GM08714 (cell line): ENCODE measurements around the gene SRRM5.

Source experiments
- H3K4me3 ChIP-seq: fragments of 200-500 bp; sonication (Bioruptor generic); 2 replicates; pipeline ENCODE4 v1.5.1; 2014; ENCODE audit warnings: mild to moderate bottlenecking, low read length, inconsistent platforms
- ZNF274 ChIP-seq: IDR thresholded peaks from 2 replicates; pipeline ENCODE4 v1.6.1; 2012; ENCODE audit warnings: mild to moderate bottlenecking, low read depth, low read length

Gene SRRM5

DNA sequence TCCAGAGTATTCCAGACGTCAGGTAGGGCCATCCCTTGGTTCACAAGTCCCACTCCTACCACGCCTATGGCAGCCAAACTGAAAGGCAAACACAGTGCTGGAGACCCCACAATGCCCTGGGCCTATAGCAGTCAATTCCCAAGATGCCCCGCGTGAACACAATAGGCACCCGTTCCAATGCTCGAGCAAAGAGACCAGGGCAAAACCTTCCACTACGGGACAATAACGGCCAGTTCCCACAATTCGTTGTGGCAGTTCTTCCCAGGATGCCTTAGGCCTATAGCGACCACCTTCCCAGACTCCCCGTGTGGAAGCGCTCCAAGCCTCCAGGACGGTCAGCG lies 7.0 kb downstream of the SRRM5 start:
- no peak for TF ChIP-seq ZNF274
- H3K4me3 ChIP-seq, result peak overlapping the region; percentile 97

DNA sequence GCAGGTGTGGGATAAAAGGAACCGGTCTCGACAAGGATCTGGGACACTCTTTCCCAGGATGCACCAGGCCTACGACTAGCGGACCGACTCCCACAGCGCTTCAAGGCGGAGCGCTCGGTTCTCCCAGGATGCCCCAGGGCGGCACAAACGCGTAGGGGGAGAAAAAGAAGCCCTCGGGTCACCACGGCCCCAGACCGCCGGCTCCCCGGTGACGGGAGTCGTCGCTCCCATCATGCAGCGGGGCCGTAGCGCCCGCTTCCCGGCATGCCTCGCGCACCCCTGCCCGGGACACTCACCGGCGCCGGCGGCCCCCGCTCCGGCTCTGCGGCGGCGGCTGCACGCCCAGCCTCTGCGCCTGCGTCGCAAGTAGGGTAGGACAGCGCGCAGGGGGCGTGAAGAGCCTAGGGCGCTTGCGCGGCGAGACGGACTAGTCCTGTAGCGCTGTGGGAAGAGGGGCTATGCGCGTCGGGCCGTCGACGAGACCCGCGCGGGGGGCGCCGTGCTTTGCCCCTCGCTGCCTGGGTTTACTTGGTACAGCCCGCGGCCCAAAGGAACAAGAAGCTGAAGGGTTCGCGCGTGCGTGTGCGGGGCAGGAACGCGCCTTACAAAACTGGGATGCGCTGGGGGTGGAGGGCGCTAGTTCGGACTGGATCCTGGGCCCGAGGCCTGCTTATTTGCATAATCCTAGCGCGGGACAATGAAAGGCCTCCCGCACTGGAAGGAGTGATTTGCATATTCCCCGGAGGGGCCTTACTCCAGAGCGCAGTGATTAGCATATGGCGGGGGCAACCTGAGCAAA lies 7.6 kb downstream of the SRRM5 start, which contains the start of gene ZNF428:
ZNF428 (minus strand) TSS at position 368 of the 799 bp plus-strand sequence. CDS start 5,325 bp downstream, outside the sequence.
- H3K4me3 ChIP-seq, result peak within 1 kb of the TSS; percentile 97
- TF ChIP-seq ZNF274, result no peak

DNA sequence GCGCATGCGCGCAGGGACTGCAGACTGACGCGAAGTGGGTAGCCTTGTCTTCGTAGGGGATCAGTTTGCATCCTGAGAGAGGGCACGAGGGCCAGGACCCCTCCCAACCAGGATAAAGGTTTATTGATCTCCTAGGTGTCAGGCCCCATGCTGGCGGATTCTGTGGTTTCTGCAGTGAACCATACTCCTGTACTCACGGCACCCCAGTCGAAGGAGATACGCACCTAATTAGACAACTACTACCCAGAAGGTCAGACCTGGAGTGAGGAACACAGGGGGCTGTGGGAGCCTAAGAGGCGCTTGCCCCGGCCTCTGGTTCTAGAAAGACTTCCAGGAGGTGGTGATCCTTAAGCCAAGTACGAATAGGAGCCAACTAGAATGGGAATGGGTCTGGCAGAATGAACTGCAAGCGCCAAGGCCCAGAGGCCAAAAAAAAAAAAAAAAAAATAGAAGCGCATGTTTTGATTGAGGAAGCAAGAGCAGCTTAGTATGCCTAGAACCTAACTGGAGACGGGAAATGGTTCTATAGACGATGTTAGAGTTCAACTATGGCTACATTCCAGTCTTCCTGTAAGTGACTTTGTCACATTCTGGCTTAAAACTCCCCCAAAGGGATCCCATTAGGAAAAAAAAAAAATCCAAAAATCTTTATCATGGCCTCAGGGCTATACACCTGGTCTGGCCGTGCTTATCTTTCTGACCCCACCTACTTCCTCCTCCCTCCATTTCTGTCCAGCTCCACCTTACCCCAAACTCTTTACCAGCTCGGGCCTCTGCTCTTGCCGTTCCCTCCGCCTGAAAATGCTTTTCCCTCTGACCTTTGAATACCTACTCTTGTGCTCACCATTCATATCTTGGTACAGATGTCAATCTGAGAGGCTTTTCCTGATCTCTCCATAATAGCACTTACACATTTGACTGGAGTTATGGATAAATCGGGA lies 8.4 kb downstream of the SRRM5 start:
- no peak for TF ChIP-seq ZNF274
- peak overlapping the region; percentile 97 for H3K4me3 ChIP-seq

DNA sequence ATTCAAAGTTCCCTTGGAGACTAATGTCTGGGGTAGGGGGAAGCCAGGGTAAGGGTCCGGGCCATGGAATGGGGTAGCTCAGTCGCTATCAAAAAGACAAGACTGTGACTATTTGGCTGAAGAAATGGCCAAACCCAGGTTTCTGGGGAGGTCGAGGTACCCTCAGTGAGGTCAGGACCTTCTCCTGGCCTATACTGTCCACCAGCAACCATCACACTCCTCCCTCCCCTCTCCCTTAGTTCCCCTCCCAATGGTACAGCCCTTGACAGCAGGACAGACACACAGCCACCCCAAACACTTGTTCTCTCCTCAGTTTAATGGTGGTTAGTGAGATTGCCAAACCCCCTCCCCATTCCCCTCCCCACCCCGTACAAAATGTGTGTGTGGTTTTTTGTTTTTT lies 10.2 kb downstream of the SRRM5 start:
- no peak for TF ChIP-seq ZNF274
- no peak overlapping the region for H3K4me3 ChIP-seq

DNA sequence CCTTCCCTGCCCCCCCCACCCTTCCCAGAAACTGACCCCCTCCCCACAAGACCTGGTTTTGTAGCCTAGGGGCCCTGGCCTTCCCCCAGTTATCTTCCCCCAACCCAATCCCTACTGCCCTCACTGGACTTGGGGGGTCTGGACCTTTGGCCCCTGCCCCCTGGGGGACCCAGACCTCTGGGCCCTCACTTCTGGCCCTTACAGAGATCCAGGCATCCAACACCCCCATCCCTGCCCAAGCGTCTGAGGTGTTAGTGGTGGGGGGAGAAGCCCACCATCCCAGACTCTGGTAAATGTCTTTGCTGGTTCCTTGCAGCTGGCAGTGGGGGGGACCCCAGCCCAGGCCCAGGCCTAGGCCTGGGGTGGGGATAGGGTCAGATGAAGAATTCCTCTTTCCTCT lies 11.1 kb downstream of the SRRM5 start:
- no peak for TF ChIP-seq ZNF274
- no peak overlapping the region for H3K4me3 ChIP-seq

DNA sequence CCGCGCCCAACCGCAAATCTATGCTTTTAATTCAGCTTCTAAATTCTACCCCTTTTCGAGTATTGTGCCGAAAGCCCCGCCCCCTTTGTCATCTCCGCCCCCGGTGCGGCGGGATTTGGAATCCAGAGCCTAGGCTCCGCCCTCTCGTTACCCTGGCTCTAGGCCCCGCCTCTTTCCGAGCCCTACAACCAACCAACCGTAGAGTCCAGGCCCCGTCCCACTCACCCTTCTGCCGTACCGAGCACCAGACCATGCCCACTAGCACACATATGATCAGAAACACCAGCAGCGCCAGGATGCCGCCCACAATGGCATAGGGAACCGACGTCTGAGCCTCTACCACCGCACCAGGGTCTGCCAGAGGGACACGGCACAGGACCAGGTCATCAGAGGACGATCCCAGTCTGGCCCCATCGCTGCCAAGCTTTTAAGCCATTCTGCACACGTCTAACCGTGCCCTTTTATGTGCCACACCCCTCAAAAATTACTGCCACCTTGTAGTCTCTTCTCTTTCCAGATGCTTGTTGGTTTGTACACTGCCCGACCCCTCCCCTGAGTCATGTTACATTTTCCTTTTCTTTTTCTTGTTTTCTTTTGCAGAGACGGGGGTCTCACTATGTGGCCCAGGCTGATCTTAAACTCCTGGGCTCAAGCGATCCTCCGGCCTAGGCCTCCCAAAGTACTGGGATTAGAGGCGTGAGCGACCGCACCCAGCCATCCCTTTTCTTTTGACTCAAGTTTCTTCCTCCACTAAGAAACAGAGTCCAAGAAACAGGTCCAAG lies 12.2 kb downstream of the SRRM5 start:
- no peak for TF ChIP-seq ZNF274
- H3K4me3 ChIP-seq, result no peak overlapping the region

DNA sequence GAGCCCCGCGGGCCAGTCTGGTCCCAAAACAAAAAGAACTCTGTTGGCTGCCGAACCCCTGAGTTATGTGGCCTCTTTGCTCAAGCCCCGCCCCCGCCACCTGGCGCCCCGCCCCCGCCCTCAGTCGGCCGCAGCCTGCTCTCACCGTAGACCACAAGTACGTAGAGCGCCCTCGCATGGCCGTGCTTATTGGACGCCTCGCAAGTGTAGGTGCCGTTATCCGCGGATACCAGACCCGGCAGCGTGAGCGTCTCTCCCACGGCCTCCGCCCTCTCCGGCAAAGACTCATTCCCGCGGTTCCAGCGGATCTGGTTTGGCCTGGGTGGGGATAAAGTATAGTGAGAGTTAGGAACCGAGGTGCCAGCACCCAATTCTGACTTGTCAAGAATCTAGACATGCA lies 13.0 kb downstream of the SRRM5 start:
- TF ChIP-seq ZNF274, result no peak
- no peak overlapping the region for H3K4me3 ChIP-seq

DNA sequence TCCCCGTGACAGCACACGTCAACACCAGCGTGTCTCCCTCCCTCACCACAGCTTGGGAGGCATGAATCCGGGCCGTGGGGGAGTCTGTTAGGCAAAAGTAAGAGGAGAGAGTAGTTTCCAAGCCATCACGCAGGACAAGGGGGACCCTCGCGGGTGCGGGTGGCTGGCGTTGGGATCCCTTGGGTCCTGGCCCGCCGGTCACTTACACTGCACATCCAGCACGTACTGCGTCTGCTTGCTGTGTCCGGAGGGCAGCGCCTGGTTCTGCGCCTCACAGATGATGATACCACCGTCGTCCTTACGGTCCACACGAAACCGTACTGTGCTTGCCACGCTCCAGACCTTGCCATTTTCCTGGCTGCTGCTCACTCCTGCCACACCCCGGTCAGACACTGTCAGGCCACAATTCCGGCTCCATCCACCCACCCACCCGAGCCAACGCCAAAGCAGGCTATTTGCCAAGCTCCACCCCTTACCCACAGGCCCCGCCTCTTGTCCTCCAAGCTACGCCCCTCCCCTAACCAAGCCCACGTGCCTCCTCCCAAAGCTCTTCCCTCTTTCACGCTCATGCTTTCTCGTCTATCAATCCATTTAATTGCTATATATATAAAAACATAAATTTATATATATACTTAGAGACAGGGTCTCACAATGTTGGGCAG lies 14.2 kb downstream of the SRRM5 start:
- H3K4me3 ChIP-seq, result no peak overlapping the region

DNA sequence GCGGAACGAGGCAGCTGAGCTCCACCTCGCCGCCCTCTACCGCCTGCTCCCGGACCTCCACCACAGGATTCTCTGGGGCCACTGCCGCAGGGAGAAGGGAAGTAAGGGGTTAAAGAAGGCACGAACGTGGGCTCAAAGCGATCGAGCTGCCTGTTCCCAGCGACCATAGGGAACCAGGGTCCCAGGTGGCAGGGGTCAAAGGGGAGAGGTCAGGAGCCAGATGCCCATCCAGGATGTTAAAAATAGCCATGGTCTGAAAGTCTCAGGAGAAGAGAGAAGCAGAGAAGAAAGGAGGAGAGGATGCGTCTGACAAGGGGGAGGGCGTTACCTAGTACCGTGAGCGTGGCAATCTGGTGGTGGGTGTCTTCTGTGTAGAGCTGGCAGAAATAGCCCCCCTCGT lies 14.9 kb downstream of the SRRM5 start:
- no peak for TF ChIP-seq ZNF274

More for the DNA sequence above, 14.2 kb downstream of the SRRM5 start:
- no peak for TF ChIP-seq ZNF274

DNA sequence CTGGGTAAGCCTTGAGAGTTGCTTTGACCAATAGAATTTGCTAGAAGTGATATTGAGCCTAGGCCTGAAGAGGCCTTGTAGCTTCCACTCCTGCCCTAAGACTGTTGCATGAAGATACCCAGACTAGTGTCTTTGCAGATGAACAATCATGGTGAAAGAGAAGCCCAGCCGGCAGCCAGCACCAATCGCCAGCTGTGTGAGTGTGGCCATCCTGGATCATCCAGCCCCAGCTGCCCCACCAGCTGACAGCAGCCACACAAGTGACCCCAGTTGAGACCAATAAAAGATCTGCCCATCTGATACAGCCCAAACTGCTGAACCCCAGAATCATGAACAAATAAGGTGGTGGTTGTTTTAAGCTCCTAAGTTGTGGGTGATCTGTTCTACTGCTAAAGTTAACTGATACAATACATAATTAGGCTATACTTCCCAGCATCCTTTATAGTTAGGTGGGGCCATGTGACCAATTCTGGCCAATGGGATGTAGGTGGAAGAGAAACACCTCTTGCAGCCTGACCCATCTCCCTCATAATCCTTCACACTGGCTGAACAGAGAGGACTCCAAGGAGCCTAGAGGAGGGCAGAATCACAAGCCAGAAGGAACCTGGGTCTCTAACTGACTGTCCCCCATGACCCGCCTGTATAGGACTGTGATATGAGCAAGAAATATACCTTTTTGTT lies 16.9 kb downstream of the SRRM5 start:
- H3K4me3 ChIP-seq, result no peak overlapping the region
- TF ChIP-seq ZNF274, result no peak

More for the DNA sequence above, 14.9 kb downstream of the SRRM5 start:
- H3K4me3 ChIP-seq, result no peak overlapping the region

DNA sequence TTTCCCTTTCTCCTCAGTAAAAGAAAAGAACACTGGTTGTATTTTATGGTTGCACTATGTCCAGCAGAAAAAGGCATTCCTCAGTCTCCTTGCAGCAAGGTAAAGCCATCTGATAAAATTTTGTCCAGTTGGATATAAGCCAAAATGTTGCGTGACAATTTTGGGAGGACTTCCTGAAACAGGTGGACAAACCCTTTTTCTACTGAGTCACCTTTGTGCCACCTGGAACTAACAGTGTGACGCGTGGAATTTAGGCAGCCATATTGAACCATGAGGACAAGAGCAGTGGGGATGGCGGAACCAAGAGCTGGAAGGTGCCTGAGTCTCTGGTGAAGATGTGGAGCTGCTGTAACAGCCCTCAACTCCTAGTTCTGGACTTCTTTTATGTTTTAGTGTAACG lies 19.6 kb downstream of the SRRM5 start:
- H3K4me3 ChIP-seq, result no peak overlapping the region
- no peak for TF ChIP-seq ZNF274

DNA sequence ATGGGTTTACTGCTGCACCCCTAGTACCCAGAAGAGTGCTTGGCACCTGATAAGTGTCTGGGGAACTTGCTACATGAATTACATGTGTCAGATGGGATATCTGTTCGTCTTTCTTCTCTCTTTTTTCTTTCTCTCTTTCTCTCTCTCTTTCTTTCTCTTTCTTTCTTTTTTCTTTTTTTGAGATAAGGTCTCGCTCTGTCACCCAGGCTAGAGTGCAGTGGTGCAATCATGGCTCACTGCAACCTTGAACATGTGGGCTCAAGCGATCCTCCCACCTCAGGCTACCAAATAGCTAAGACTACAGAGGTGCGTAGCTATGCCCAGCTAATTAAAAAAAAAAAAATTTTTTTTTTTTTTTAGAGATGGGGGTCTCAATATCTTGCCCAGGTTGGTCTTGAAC lies 21.6 kb downstream of the SRRM5 start:
- no peak for TF ChIP-seq ZNF274
- H3K4me3 ChIP-seq, result no peak overlapping the region

DNA sequence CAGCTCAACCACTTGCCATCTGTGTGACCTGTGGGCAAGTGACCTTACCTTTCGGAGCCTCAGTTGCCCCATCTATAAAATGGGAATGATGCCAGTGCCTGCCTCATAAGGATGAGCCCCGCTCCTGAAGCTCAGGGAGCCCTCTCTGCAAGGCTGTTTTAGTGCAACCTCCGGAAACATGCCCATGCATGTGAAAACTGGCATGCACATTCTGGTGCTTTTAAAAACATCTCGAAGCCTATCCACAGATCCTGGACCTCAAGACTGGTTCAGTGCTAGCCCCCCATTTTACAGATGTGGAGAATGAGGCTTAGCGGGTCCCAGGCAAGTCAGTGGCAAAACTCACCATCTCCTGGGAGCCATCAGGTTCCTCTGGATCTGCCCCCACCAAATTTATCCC lies 22.2 kb downstream of the SRRM5 start:
- H3K4me3 ChIP-seq, result no peak overlapping the region
- no peak for TF ChIP-seq ZNF274
